T-helper 9 cell (primary cell): ENCODE data around the gene AHCY.
"Not testable (repeated sequence)": the region's sequence is repeated elsewhere in the genome, so short reads cannot be mapped to it uniquely, and the experiment has no call there.

Experiments
- DNase-seq: peaks from one replicate; pipeline ENCODE4 v3.0.0-alpha.2; 2020

AHCY gene

GRCh38 chr20:34295284-34295683, 7.9 kb downstream of the AHCY start:
- DNase-seq, result no peak

GRCh38 chr20:34294563-34294962, 8.6 kb downstream of the AHCY start:
- DNase-seq, result no peak

GRCh38 chr20:34293589-34293988, 9.6 kb downstream of the AHCY start:
- no peak for DNase-seq

- no peak for DNase-seq
Observed at GRCh38 chr20:34293119-34293518, 10.0 kb downstream of the AHCY start.

GRCh38 chr20:34292496-34292895, 10.7 kb downstream of the AHCY start:
- no peak for DNase-seq

- DNase-seq, result no peak
Observed at GRCh38 chr20:34290471-34290870, 12.7 kb downstream of the AHCY start.

GRCh38 chr20:34287500-34287899, 15.7 kb downstream of the AHCY start:
- DNase-seq, result not testable (repeated sequence)

GRCh38 chr20:34285450-34285849, 17.7 kb downstream of the AHCY start:
- DNase-seq, result no peak

- no peak for DNase-seq
Observed at GRCh38 chr20:34283844-34284243, 19.3 kb downstream of the AHCY start.

GRCh38 chr20:34282041-34282440, 21.1 kb downstream of the AHCY start:
- no peak for DNase-seq

- DNase-seq, result no peak
Observed at GRCh38 chr20:34281177-34281576, 22.0 kb downstream of the AHCY start.

- DNase-seq, result no peak
Observed at GRCh38 chr20:34274694-34275093, 28.5 kb downstream of the AHCY start.

GRCh38 chr20:34271956-34272355, 31.2 kb downstream of the AHCY start:
- no peak for DNase-seq

- DNase-seq, result no peak
Observed at GRCh38 chr20:34269996-34270627, 33.0 kb downstream of the AHCY start.

- peak; percentile 9 for DNase-seq
Observed at GRCh38 chr20:34268851-34269636, 34.1 kb downstream of the AHCY start.

- no peak for DNase-seq
Observed at GRCh38 chr20:34268145-34268544, 35.0 kb downstream of the AHCY start.

- DNase-seq, result no peak
Observed at GRCh38 chr20:34264141-34264540, 39.0 kb downstream of the AHCY start.

GRCh38 chr20:34263468-34263867, 39.7 kb downstream of the AHCY start:
- not testable (repeated sequence) for DNase-seq

GRCh38 chr20:34262488-34263288, 40.5 kb downstream of the AHCY start:
- no peak for DNase-seq

GRCh38 chr20:34260208-34260942, 42.8 kb downstream of the AHCY start:
- no peak for DNase-seq

GRCh38 chr20:34256629-34257124, 46.5 kb downstream of the AHCY start:
- DNase-seq, result no peak

- DNase-seq, result no peak
Observed at GRCh38 chr20:34254979-34255378, 48.2 kb downstream of the AHCY start.
